Measurements from ENCODE around the gene MRPS35. TPM values are rescaled to one million over a fixed set of nuclear protein-coding genes. Genes with fewer than 3 reads are reported as not detected.

Gene MRPS35
- total RNA-seq, 1 donor from 2014 or later, result 39.2 TPM

GRCh38 chr12:27771481-27772327 is 61.1 kb downstream of the MRPS35 start:
- DNase-seq (ENCODE audit: low spot score), result no peak
- H3F3A ChIP-seq (ENCODE audit: low read depth), result no peaks in the 10 kb centered on the region
- Mint-ChIP-seq H3K27me3 (ENCODE audit: insufficient read depth, low read depth) (no peaks in the 10 kb centered on the region), H3K9me3 (no peaks in the 10 kb centered on the region), H3K27ac (no peak overlapping the region), H3K4me1 (peaks cover 3% of the 10 kb centered on the region), H3K4me3 (no peak overlapping the region), H3K36me3 (no peaks in the 10 kb centered on the region)
- no peaks in the 10 kb centered on the region for H3K36me3 ChIP-seq
- no peak overlapping the region for H3K27ac ChIP-seq
- no peaks in the 10 kb centered on the region for H3K79me2 ChIP-seq (ENCODE audit: low read depth)
- peak overlapping the region; percentile 48 for H2AFZ ChIP-seq (replicated peaks)
- no peak overlapping the region for H3K4me2 ChIP-seq
- no peak overlapping the region for H3K4me3 ChIP-seq
- TF ChIP-seq CTCF (IDR thresholded peaks at IDR 0.05) (no peak), EZH2 (IDR thresholded peaks at IDR 0.05) (no peak), EZH2phosphoT487 (IDR thresholded peaks at IDR 0.05) (no peak)
- H3K9ac ChIP-seq, result no peak overlapping the region
- no peaks in the 10 kb centered on the region for H3K27me3 ChIP-seq
- no peaks in the 10 kb centered on the region for H3K4me1 ChIP-seq
- H4K20me1 ChIP-seq (ENCODE audit: low read depth), result no peaks in the 10 kb centered on the region
- no peaks in the 10 kb centered on the region for H3K9me3 ChIP-seq (ENCODE audit: low read depth)

- Histone ChIP-seq H4K20me1 (ENCODE audit: low read depth) (no peaks in the 10 kb centered on the region), H3K79me2 (ENCODE audit: low read depth) (no peaks in the 10 kb centered on the region), H3K36me3 (no peaks in the 10 kb centered on the region), H3K9ac (no peak overlapping the region), H3F3A (ENCODE audit: low read depth) (no peaks in the 10 kb centered on the region), H3K4me1 (no peaks in the 10 kb centered on the region), H3K27me3 (no peaks in the 10 kb centered on the region), H3K4me3 (no peak overlapping the region), H3K4me2 (no peak overlapping the region), H3K27ac (no peak overlapping the region), H3K9me3 (ENCODE audit: low read depth) (no peaks in the 10 kb centered on the region), H2AFZ (replicated peaks) (no peak overlapping the region)
- Mint-ChIP-seq H3K4me1 (peaks cover 3% of the 10 kb centered on the region), H3K27ac (no peak overlapping the region), H3K36me3 (no peaks in the 10 kb centered on the region), H3K4me3 (no peak overlapping the region), H3K9me3 (no peaks in the 10 kb centered on the region), H3K27me3 (ENCODE audit: insufficient read depth, low read depth) (no peaks in the 10 kb centered on the region)
- TF ChIP-seq CTCF (IDR thresholded peaks at IDR 0.05) (no peak), EZH2 (IDR thresholded peaks at IDR 0.05) (no peak)
- DNase-seq (ENCODE audit: low spot score), result no peak
Measured at GRCh38 chr12:27772328-27773049, 61.9 kb downstream of the MRPS35 start.

- TF ChIP-seq EZH2 (IDR thresholded peaks at IDR 0.05) (no peak), EZH2phosphoT487 (IDR thresholded peaks at IDR 0.05) (no peak), CTCF (IDR thresholded peaks at IDR 0.05) (no peak)
- Histone ChIP-seq H3K36me3 (no peaks in the 10 kb centered on the region), H4K20me1 (ENCODE audit: low read depth) (no peaks in the 10 kb centered on the region), H2AFZ (replicated peaks) (no peak overlapping the region), H3K79me2 (ENCODE audit: low read depth) (peaks cover 20% of the 10 kb centered on the region), H3F3A (ENCODE audit: low read depth) (peaks cover 18% of the 10 kb centered on the region), H3K27me3 (no peaks in the 10 kb centered on the region), H3K9me3 (ENCODE audit: low read depth) (no peaks in the 10 kb centered on the region), H3K4me2 (no peak overlapping the region), H3K4me1 (peaks cover 16% of the 10 kb centered on the region), H3K27ac (no peak overlapping the region), H3K9ac (no peak overlapping the region), H3K4me3 (no peak overlapping the region)
- Mint-ChIP-seq H3K4me1 (peaks cover 27% of the 10 kb centered on the region), H3K27ac (no peak overlapping the region), H3K27me3 (ENCODE audit: insufficient read depth, low read depth) (peaks cover 2% of the 10 kb centered on the region), H3K9me3 (no peaks in the 10 kb centered on the region), H3K4me3 (no peak overlapping the region), H3K36me3 (peaks cover 5% of the 10 kb centered on the region)
- DNase-seq (ENCODE audit: low spot score), result no peak
Measured at GRCh38 chr12:27777141-27777540, 66.5 kb downstream of the MRPS35 start.

Data from neural progenitor cell (in vitro differentiated cells).